WI38 (cell line): ENCODE data around the gene KLF18.
"Not testable (repeated sequence)": the region's sequence is repeated elsewhere in the genome, so short reads cannot be mapped to it uniquely, and the experiment has no call there.

ENCODE experiments used
- H3K4me3 ChIP-seq: 2 replicates; pipeline ENCODE4 v1.5.1; 2011; ENCODE audit warnings: low read depth, mild to moderate bottlenecking, control low read depth, low read length
- CTCF ChIP-seq: IDR thresholded peaks from 2 replicates; pipeline ENCODE4 v1.5.1; 2012; ENCODE audit warnings: low read depth, mild to moderate bottlenecking, control low read depth, low read length

Gene KLF18

GRCh38 chr1:44154049-44154448, 12.6 kb upstream of the KLF18 start:
- no peak overlapping the region for H3K4me3 ChIP-seq
- TF ChIP-seq CTCF, result no peak

GRCh38 chr1:44152692-44153091, 11.3 kb upstream of the KLF18 start:
- no peak overlapping the region for H3K4me3 ChIP-seq
- TF ChIP-seq CTCF, result no peak

GRCh38 chr1:44151808-44152207, 10.4 kb upstream of the KLF18 start:
- no peak for TF ChIP-seq CTCF
- H3K4me3 ChIP-seq, result no peak overlapping the region

- no peak for TF ChIP-seq CTCF
- no peak overlapping the region for H3K4me3 ChIP-seq
Measured at GRCh38 chr1:44151332-44151731, 9.9 kb upstream of the KLF18 start.

- no peak for TF ChIP-seq CTCF
- no peak overlapping the region for H3K4me3 ChIP-seq
Measured at GRCh38 chr1:44147582-44147981, 6.2 kb upstream of the KLF18 start.

- TF ChIP-seq CTCF, result no peak
- H3K4me3 ChIP-seq, result no peak overlapping the region
Measured at GRCh38 chr1:44146536-44147361, 5.3 kb upstream of the KLF18 start.

GRCh38 chr1:44144962-44145756, 3.7 kb upstream of the KLF18 start:
- H3K4me3 ChIP-seq, result no peak overlapping the region
- no peak for TF ChIP-seq CTCF

- H3K4me3 ChIP-seq, result not testable (repeated sequence)
Measured at GRCh38 chr1:44139565-44139964, 1.9 kb downstream of the KLF18 start.
